Activated CD8-positive, alpha-beta memory T cell treated with anti-CD3 and anti-CD28 coated beads, Interleukin-2, amount 50 U/mL, for 48 hours (primary cell): ENCODE results near the gene DNAJA4.

ENCODE experiments used
- DNase-seq: peaks from one replicate; pipeline ENCODE4 v3.0.0-alpha.2; 2020

Gene DNAJA4

GRCh38 chr15:78264304-78265136, at the start of gene DNAJA4:
TSS of gene DNAJA4 (plus strand) at chr15:78264562. CDS start at chr15:78264764, 202 bp downstream.
- peak; percentile 82 for DNase-seq

- DNase-seq, result no peak
Measured at GRCh38 chr15:78216276-78217104, 47.9 kb upstream of the DNAJA4 start.

DNA sequence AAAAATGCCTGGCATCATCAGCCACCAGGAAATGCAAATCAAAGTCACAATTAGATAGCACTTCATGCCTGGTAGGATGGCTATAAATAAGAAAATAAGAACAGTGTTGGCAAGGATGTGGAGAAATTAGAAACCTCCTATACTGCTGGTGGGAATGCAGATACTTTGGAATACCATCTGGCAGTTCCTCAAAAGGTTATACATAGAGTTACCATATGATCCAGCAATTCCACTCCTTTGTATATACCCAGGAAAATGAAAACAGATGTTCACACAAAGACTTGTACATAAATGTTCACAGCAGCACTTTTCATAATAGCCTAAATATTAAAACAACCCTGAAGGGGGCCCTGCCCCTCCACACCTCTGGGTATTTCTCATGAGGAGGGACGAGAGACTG, 43.6 kb upstream of the DNAJA4 start:
- DNase-seq, result no peak

- no peak for DNase-seq
Measured at GRCh38 chr15:78222745-78223395, 41.5 kb upstream of the DNAJA4 start.

DNA sequence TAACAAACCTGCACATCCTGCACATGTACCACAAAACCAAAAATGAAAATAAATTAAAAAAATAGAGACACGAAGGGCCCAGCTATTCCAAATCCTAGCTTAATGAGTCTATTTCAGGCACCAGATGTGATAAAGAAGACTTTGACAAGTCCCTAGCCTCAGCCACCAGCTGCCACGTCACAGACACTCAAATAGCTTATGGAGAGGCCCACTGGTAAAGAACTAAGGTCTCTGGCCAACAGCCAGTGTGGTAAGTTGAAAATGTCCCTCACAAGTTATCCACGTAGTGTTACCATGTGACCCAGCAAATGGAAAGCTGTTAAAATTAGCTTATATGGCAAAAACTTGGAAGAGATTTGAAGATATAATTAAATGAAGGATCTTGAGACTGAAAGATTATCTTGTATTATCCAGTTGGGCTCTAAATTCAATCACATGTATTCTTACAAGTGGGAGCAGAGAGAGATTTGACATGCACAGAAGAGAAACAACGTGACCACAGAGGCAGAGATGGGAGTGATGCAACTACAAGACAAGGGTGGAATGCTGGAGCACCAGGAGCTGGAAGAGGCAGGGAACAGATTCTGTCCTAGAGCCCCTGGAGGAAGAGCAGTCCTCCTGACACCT, 40.9 kb upstream of the DNAJA4 start:
- DNase-seq, result no peak

- DNase-seq, result no peak
Measured at GRCh38 chr15:78224023-78224411, 40.3 kb upstream of the DNAJA4 start.

DNA sequence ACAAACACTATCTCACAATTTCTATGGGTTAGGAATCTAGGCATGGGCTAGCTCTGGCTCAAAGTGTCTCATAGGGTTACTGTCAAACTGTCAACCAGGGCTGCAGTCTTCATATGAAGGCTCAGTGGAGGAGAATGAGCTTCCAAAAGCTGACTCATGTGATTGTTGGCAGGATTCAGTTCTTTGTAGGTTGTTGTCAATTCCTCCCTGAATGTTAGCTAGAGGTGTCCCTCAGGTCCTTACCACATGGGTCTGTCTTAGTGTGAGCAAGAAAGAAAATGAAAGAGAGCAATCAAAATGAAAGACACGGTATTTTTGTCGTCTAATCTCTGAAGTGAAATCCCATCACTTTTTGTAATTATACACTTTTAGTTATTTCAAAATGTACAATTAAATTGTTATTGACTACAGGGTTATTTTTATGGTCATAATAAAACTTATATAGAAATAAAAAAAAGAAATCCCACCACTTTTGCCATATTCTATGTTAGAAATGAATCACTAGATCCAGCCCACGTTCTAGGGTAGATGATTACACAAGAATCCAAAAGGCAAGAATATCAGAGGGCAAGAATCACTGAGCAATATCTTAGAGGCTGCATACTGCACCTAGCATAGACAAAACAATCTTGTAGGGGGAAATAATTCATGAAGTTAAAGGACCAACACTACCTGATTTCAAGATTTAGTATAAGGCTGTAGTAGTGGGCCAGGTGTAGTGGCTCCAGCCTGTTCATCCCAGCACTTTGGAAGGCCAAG, 38.4 kb upstream of the DNAJA4 start:
- no peak for DNase-seq

GRCh38 chr15:78228356-78228996, 35.9 kb upstream of the DNAJA4 start:
- DNase-seq, result no peak

DNA sequence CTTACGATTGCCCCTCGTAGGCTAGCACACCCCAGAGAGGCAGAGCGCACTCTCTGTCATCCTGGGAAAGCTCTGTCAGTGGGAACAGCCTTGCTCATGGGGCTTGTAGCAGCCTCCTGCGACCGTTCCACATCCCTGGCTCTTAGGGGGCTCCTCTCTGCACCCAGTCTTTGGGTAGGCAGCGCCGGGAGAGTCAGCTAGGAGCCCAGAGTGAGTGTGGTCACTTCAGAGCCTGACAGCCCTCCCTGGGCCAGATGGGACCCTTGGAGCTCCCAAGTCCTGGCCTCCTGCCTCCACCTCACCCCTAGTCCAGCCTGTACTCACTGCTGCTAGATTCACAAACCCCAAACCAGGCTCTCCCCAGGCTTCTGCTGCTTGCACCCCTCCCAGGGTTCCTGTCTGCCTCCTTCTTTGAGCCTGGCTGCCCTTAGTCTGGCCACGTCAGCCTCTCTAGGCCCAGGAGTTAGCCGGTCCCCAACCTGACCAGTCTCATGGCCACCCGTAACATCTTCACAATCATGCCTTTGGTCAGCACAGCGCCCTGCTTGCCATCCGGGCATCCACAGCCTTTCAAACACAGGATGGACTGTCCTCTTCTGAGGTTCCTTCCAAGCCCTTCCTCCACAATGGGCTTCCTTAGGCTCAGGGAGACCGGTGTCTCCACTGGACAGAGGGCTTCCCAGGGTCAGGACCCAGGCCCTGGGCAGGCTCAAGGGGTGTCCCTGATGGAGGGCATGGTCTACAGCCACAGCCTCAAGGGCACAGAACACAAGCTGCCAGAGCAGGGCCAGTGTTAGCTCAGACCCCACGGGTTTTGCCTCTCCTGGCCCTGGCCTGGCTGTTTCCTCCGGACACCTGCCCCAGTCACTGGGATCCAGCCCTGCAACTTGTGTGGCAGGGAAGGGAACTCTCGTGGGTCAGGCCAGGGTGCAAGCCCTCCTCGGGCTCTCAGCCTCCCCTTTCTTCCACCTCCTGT, 34.6 kb upstream of the DNAJA4 start:
- DNase-seq, result no peak

DNA sequence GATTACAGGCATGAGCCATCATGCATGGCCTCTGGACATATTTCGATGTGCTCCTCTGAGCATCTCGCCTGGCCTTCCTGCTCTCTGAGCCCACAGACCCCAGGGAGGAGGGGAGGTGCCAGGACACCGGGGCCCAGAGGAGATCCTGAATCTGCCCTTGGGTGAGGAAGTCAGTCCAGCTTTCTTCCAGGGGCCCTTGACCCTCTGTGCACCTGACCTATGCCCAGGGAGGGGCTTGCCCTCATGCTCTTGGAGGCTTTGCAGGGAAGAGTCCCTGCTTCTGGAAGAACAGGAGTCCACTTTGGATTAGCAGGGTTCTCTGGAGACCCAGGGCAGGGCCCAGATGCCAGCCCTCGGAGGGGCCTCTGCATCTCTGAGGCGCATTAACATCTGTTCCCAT, 31.4 kb upstream of the DNAJA4 start:
- no peak for DNase-seq

GRCh38 chr15:78233496-78233895, 30.9 kb upstream of the DNAJA4 start:
- DNase-seq, result no peak

- DNase-seq, result no peak
Measured at GRCh38 chr15:78234515-78235040, 29.8 kb upstream of the DNAJA4 start, which contains the start of gene ACSBG1. TSS of gene ACSBG1 (minus strand) at chr15:78234565. CDS start at chr15:78234501, 64 bp downstream.

DNA sequence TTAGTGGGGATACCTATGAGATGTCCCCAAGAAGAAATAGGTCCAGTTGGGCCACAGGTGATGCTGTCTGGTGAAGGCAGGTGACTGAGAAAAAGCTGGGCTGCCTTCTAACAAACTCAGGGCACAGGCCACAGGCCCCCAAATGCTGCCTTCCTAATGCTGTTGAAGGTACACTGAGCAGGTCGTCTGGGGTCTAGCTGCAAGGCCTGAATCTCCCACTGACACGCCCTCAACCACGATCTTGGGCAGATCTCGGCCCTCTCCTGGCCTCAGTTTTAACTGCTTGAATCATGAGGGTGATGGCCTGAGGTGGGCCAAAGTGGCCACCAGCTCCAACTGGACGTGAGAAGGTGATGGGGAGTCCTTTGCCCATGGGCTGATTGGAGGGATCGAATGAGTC, 27.9 kb upstream of the DNAJA4 start:
- DNase-seq, result no peak

GRCh38 chr15:78237146-78237545, 27.2 kb upstream of the DNAJA4 start:
- DNase-seq, result no peak

- no peak for DNase-seq
Measured at GRCh38 chr15:78239811-78240210, 24.6 kb upstream of the DNAJA4 start.

GRCh38 chr15:78241017-78241416, 23.3 kb upstream of the DNAJA4 start:
- DNase-seq, result peak; percentile 94

GRCh38 chr15:78242128-78242527, 22.2 kb upstream of the DNAJA4 start:
- DNase-seq, result no peak

- no peak for DNase-seq
Measured at GRCh38 chr15:78243058-78243457, 21.3 kb upstream of the DNAJA4 start.

DNA sequence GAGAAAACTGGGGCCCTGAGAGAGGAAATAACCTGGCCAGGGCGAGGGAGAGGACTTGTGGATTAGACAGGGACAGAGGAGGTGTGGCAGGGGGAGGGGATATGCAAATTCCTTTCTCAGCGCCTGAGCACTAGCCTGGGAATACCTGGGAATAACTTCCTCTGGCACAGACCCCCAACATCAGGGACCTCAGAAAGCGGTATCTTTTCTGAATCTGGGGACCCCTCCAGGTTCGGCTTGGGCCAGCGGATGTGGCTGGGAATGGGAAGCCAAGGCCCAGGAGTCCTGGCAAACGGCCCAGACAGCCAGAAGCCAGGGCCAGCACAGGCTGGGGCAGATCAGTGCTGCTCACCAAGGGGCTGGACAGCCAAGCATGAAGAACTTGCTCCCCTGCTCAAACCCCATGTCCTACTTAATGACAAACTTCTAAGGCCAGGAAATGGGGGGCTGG, 20.8 kb upstream of the DNAJA4 start:
- DNase-seq, result no peak

DNA sequence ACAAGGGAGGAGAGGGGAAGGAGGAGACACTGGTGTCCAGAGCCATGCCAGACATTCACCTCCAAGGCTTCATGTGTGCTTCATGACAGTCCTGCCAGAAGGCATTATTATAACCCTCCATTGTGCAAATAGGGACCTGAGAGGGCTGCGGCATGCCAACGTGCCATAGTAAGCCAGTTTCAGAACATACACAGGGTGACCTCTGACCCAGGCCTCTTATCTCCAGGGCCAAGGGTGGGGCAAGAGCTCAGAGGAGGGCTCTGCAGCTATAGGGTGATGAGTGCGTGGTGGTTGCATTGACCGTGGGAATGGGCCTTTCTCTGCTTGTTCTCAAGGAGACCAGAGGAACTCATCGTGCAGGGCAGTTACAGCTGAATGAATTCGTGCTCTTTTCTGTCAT, 20.3 kb upstream of the DNAJA4 start:
- DNase-seq, result no peak
